H1 (cell line): ENCODE results near the gene FOXL2. TPM values are rescaled to one million over a fixed set of nuclear protein-coding genes. Genes with fewer than 3 reads are reported as not detected.

Source experiments
- ASH2L ChIP-seq: fragments of 200-600, 300-600 bp; sonication (generic); IDR thresholded peaks from one replicate; pipeline ENCODE4 v1.7.1; 2017; ENCODE audit warnings: low read length
- BRCA1 ChIP-seq: IDR thresholded peaks from 2 replicates; pipeline ENCODE4 v1.6.1; 2012; ENCODE audit warnings: low read depth, low read length, improper control_type of control experiment
- CHD1 ChIP-seq: IDR thresholded peaks from 2 replicates; pipeline ENCODE4 v1.6.1; 2012; ENCODE audit warnings: low read depth, low read length, improper control_type of control experiment
- CHD2 ChIP-seq: IDR thresholded peaks from 2 replicates; pipeline ENCODE4 v1.6.1; 2012; ENCODE audit warnings: low read length, improper control_type of control experiment
- CTBP2 ChIP-seq: IDR thresholded peaks from 2 replicates; pipeline ENCODE4 v1.7.0; 2011; ENCODE audit warnings: borderline replicate concordance, mild to moderate bottlenecking, moderate library complexity, mixed read lengths, low read length; ENCODE audit not compliant: insufficient read depth, insufficient read length
- GABPA ChIP-seq: IDR thresholded peaks from 2 replicates; pipeline ENCODE4 v1.6.1; 2011; ENCODE audit warnings: mild to moderate bottlenecking, low read length, moderate library complexity, borderline replicate concordance; ENCODE audit not compliant: insufficient read depth
- GTF2F1 ChIP-seq: IDR thresholded peaks from 2 replicates; pipeline ENCODE4 v1.6.1; 2012; ENCODE audit warnings: low read depth, low read length, improper control_type of control experiment, borderline replicate concordance
- HDAC2 ChIP-seq, 2 experiments: fragments of 300-600 bp in 1 of 2; sonication (generic) in 1 of 2; IDR thresholded peaks; 2 replicates each; pipeline ENCODE4 v1.6.1; 2011 to 2012; ENCODE audit warnings: low read depth in 2 of 2, low read length in 2 of 2, mild to moderate bottlenecking in 2 of 2, moderate library complexity in 2 of 2, borderline replicate concordance in 1 of 2, inconsistent platforms in 1 of 2
- HDAC6 ChIP-seq: IDR thresholded peaks from one replicate; pipeline ENCODE4 v1.7.1; 2012; ENCODE audit warnings: low read depth, mild to moderate bottlenecking, inconsistent platforms, low read length, moderate library complexity
- JUN ChIP-seq: IDR thresholded peaks from 2 replicates; pipeline ENCODE4 v1.6.1; 2011; ENCODE audit warnings: low read depth, mild to moderate bottlenecking, improper control_type of control experiment, low read length
- KDM1A ChIP-seq: fragments of 200-600, 300-600 bp; sonication (generic); IDR thresholded peaks from 2 replicates; pipeline ENCODE4 v1.7.1; 2016; ENCODE audit warnings: mild to moderate bottlenecking, low read length, borderline replicate concordance
- KDM5A ChIP-seq: fragments of 200-600 bp; IDR thresholded peaks from 2 replicates; pipeline ENCODE4 v1.7.1; 2012; ENCODE audit warnings: mild to moderate bottlenecking, low read length, inconsistent platforms, mixed read lengths
- MAX ChIP-seq: IDR thresholded peaks from 2 replicates; pipeline ENCODE4 v1.6.1; 2012; ENCODE audit warnings: inconsistent platforms
- PHF8 ChIP-seq: fragments of 200-600 bp; sonication (generic); conservative IDR thresholded peaks from 2 replicates; pipeline ENCODE4 v1.7.1; 2012; ENCODE audit warnings: low read depth, mild to moderate bottlenecking, inconsistent platforms, low read length, moderate library complexity
- RXRA ChIP-seq: IDR thresholded peaks from 2 replicates; pipeline ENCODE4 v1.6.1; 2011; ENCODE audit warnings: low read depth, mild to moderate bottlenecking, low read length, moderate library complexity; ENCODE audit not compliant: insufficient read depth
- SAP30 ChIP-seq: fragments of 300-600 bp; sonication (generic); IDR thresholded peaks from 2 replicates; pipeline ENCODE4 v1.7.1; 2012; ENCODE audit warnings: low read length, moderate library complexity, mild to moderate bottlenecking, inconsistent platforms; ENCODE audit not compliant: insufficient read depth, insufficient replicate concordance
- SIX5 ChIP-seq: IDR thresholded peaks from 2 replicates; pipeline ENCODE4 v1.6.1; 2011; ENCODE audit warnings: mild to moderate bottlenecking, low read depth, low read length
- SP1 ChIP-seq: IDR thresholded peaks from 2 replicates; pipeline ENCODE4 v1.6.1; 2011; ENCODE audit warnings: low read depth, low read length
- SP2 ChIP-seq: IDR thresholded peaks from 2 replicates; pipeline ENCODE4 v1.6.1; 2012; ENCODE audit warnings: mild to moderate bottlenecking, low read length, inconsistent platforms
- SP4 ChIP-seq: IDR thresholded peaks from 2 replicates; pipeline ENCODE4 v1.6.1; 2012; ENCODE audit warnings: low read length, inconsistent platforms
- SUZ12 ChIP-seq: fragments of 200-600 bp; sonication (generic); IDR thresholded peaks from 2 replicates; pipeline ENCODE4 v1.6.1; 2012; ENCODE audit warnings: mild to moderate bottlenecking, inconsistent platforms, low read length, moderate library complexity, mixed read lengths
- ZNF274 ChIP-seq: IDR thresholded peaks from 2 replicates; pipeline ENCODE4 v1.7.0; 2012; ENCODE audit warnings: low read length, borderline replicate concordance; ENCODE audit errors: extremely low read depth
- polyA plus RNA-seq, 7 experiments: library from polyadenylated mRNA; depleted of rRNA in 3 of 7; stranded (reverse) in 5 of 7; unstranded in 2 of 7; fragments of >200 nt in 5 of 7; fragments of 200-250 nt in 2 of 7; gene quantifications; 1 replicate in 5 of 7; 2 replicates in 1 of 7; 4 replicates in 1 of 7; pipeline versions ENCODE4 v1.2.1 to v1.2.3, GENCODE V29; 2011 to 2013; ENCODE audit warnings: missing spikeins in 2 of 7, mixed read lengths in 2 of 7
- total RNA-seq: library from RNA; stranded (reverse); fragmentation: NEBNext Ultra II Directional; extraction: Animal tissue kit (Norgen Biotek cat#: 25700); gene quantifications from 2 replicates; pipeline ENCODE4 v1.2.1, GENCODE V29; 2021
- TF ChIP-seq, protein P1 (sequence below): IDR thresholded peaks from 2 replicates; pipeline ENCODE4 v1.6.1; 2012; ENCODE audit warnings: inconsistent platforms

The FOXL2 gene
- total and polyA plus RNA-seq, 2 of the 8 experiments (the other 6 are each of a cell fraction or from before 2014, with no cell fraction given) = 0.59 to 2.4 TPM

GRCh38 chr3:138915503-138916498, 31.1 kb downstream of the FOXL2 start (continued):
- TF ChIP-seq KDM1A (no peak), ZNF274 (no peak), CTBP2 (no peak), HDAC6 (no peak), CHD2 (no peak), SP1 (no peak), GABPA (no peak), SAP30 (no peak), GTF2F1 (no peak), SIX5 (no peak), SUZ12 (no peak), JUN (no peak), SP2 (no peak), PHF8 (peak; percentile 64), SP4 (no peak), KDM5A (no peak), BRCA1 (no peak), MAX (peak; percentile 57), CHD1 (no peak), RXRA (no peak), ASH2L (no peak), HDAC2 (IDR thresholded peaks at IDR 0.05; ENCODE audit: borderline replicate concordance in 1 of 2, low read depth in 2 of 2, low read length in 2 of 2) (peak in 1 of 2 experiments; percentile 60; a peak in 2 of 4 replicates)
- TF ChIP-seq, protein P1, sequence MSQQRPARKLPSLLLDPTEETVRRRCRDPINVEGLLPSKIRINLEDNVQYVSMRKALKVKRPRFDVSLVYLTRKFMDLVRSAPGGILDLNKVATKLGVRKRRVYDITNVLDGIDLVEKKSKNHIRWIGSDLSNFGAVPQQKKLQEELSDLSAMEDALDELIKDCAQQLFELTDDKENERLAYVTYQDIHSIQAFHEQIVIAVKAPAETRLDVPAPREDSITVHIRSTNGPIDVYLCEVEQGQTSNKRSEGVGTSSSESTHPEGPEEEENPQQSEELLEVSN = no peak
